ENCODE data around the gene TSPAN16. TPM values are rescaled to one million over a fixed set of nuclear protein-coding genes. Genes with fewer than 3 reads are reported as not detected.
A peak's percentile ranks its signal among the peaks of the same experiment; 100 is the strongest.
"Not testable (repeated sequence)": the region's sequence is repeated elsewhere in the genome, so short reads cannot be mapped to it uniquely, and the experiment has no call there.

TSPAN16 gene
- total RNA-seq, 3 donors from 2014 or later (not counting 1 experiment from before 2014, with no cell fraction given), result not detected

DNA sequence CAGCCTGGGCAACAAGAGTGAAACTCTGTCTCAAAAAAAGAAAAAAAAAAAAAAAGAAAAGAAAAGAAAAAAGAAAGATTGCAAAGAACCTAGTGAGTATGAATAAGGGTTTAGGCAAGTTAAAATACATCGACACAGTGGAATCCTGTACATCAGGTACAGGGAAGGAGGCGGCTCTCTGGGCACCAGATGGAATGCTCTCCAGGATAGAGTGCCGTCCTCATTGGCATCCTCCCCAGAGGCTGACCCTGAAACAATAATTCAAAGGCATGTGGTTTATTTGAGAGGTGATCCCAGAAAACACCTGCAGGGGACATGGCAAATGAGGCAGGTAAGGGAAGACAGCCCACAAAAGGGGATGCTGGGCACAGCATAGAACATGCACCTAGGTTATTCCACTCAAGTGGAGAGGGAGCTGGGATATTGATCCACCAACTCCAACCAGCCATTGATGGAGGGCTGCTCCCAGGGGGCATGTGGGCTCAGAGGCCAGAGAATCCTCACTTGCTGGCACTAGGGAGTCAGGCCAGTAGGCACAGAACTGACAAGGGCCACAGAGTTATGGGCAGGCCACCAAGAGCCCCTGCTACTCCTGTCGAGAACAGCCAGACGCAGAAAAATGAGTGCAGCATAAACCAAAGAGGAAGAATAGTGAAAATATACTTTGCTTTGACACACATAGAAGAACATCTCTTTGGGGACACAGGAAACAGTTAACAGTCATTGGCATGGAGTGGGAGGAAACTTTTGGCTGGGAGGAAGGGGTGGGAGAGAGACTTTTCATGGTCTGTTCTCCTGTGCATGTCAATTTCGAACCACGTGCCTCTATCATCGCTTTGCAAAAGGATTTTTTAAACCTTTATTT lies 4.2 kb downstream of the TSPAN16 start:
- Mint-ChIP-seq H3K27ac (no peak overlapping the region), H3K4me1 (no peaks in the 10 kb centered on the region), H3K27me3 (ENCODE audit: low read depth in 2 of 2) (peaks cover 5 to 6% of the 10 kb centered on the region in 2 donors), H3K4me3 (no peak overlapping the region), H3K9me3 (no peaks in the 10 kb centered on the region), H3K36me3 (no peaks in the 10 kb centered on the region)
- Histone ChIP-seq H3K27me3 (ENCODE audit: control insufficient read depth, insufficient read depth, low read length) (no peaks in the 10 kb centered on the region), H3K36me3 (ENCODE audit: control insufficient read depth, insufficient read depth, low read length) (no peaks in the 10 kb centered on the region), H3K4me1 (ENCODE audit: control insufficient read depth, insufficient read depth, low read length) (no peaks in the 10 kb centered on the region), H3K4me3 (ENCODE audit: low read length) (no peak overlapping the region), H3K27ac (ENCODE audit: low read length) (no peak overlapping the region), H3K9me3 (ENCODE audit: control insufficient read depth, insufficient read depth, low read length) (no peaks in the 10 kb centered on the region)
- ATAC-seq (no peak), DNase-seq (no peak)
- intact Hi-C loops (cut with micrococcal nuclease), result no loop called here
- TF ChIP-seq, protein P1, sequence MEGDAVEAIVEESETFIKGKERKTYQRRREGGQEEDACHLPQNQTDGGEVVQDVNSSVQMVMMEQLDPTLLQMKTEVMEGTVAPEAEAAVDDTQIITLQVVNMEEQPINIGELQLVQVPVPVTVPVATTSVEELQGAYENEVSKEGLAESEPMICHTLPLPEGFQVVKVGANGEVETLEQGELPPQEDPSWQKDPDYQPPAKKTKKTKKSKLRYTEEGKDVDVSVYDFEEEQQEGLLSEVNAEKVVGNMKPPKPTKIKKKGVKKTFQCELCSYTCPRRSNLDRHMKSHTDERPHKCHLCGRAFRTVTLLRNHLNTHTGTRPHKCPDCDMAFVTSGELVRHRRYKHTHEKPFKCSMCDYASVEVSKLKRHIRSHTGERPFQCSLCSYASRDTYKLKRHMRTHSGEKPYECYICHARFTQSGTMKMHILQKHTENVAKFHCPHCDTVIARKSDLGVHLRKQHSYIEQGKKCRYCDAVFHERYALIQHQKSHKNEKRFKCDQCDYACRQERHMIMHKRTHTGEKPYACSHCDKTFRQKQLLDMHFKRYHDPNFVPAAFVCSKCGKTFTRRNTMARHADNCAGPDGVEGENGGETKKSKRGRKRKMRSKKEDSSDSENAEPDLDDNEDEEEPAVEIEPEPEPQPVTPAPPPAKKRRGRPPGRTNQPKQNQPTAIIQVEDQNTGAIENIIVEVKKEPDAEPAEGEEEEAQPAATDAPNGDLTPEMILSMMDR (IDR thresholded peaks at IDR 0.05), result no peak
- 64% methylated on average over 8 of the region's 8 CpGs for WGBS (ENCODE audit: insufficient coverage)

GRCh38 chr19:11300811-11301120 lies 4.8 kb downstream of the TSPAN16 start:
- intact Hi-C loops (cut with micrococcal nuclease), result no loop called here
- 94% methylated on average over 8 of the region's 11 CpGs for WGBS (ENCODE audit: insufficient coverage)
- H3K27ac Mint-ChIP-seq, result no peak overlapping the region
- ATAC-seq (no peak), DNase-seq (no peak)
- no peak overlapping the region for H3K4me3 Mint-ChIP-seq
- no peaks in the 10 kb centered on the region for H3K9me3 Mint-ChIP-seq
- no peaks in the 10 kb centered on the region for H3K4me1 Mint-ChIP-seq
- H3K36me3 ChIP-seq (ENCODE audit: control insufficient read depth, insufficient read depth, low read length), result no peaks in the 10 kb centered on the region
- no peak overlapping the region for H3K27ac ChIP-seq (ENCODE audit: low read length)
- H3K36me3 Mint-ChIP-seq, result no peaks in the 10 kb centered on the region
- H3K27me3 ChIP-seq (ENCODE audit: control insufficient read depth, insufficient read depth, low read length), result no peaks in the 10 kb centered on the region
- H3K4me1 ChIP-seq (ENCODE audit: control insufficient read depth, insufficient read depth, low read length), result no peaks in the 10 kb centered on the region
- TF ChIP-seq, protein P1 (IDR thresholded peaks at IDR 0.05), result no peak
- H3K4me3 ChIP-seq (ENCODE audit: low read length), result no peak overlapping the region
- H3K9me3 ChIP-seq (ENCODE audit: control insufficient read depth, insufficient read depth, low read length), result no peaks in the 10 kb centered on the region
- H3K27me3 Mint-ChIP-seq (ENCODE audit: low read depth in 2 of 2), result peaks cover 5 to 6% of the 10 kb centered on the region in 2 donors

DNA sequence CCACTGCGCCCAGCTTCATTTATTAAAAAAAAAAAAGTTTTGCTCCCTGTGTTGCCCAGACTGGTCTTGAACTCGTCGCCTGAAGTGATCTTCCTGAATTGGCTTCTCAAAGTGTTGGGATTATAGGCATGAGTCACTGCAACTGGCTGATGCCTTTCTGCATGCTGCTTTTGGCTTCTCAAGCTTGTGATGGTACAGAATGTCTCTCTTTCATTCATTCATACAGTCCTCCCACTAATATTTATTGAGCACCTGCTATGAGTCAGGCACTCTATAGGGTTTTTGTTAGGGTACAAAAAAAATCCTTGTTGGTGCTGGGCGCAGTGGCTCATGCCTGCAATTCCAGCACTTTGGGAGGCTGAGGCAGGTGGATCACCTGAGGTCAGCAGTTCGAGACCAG lies 9.0 kb downstream of the TSPAN16 start:
- intact Hi-C loops (cut with micrococcal nuclease), result no loop called here
- H3K36me3 Mint-ChIP-seq, result no peaks in the 10 kb centered on the region
- no peak overlapping the region for H3K4me3 Mint-ChIP-seq
- no peak overlapping the region for H3K27ac Mint-ChIP-seq
- H3K27me3 ChIP-seq (ENCODE audit: control insufficient read depth, insufficient read depth, low read length), result no peaks in the 10 kb centered on the region
- whole genome bisulfite sequencing (ENCODE audit: insufficient coverage), result 93% methylated on average over 4 of the region's 5 CpGs
- no peaks in the 10 kb centered on the region for H3K9me3 Mint-ChIP-seq
- H3K27ac ChIP-seq (ENCODE audit: low read length), result no peak overlapping the region
- H3K4me3 ChIP-seq (ENCODE audit: low read length), result no peak overlapping the region
- H3K27me3 Mint-ChIP-seq (ENCODE audit: low read depth in 2 of 2), result peaks cover 5 to 6% of the 10 kb centered on the region in 2 donors
- TF ChIP-seq, protein P1 (IDR thresholded peaks at IDR 0.05), result no peak
- no peaks in the 10 kb centered on the region for H3K9me3 ChIP-seq (ENCODE audit: control insufficient read depth, insufficient read depth, low read length)
- no peaks in the 10 kb centered on the region for H3K36me3 ChIP-seq (ENCODE audit: control insufficient read depth, insufficient read depth, low read length)
- H3K4me1 ChIP-seq (ENCODE audit: control insufficient read depth, insufficient read depth, low read length), result no peaks in the 10 kb centered on the region
- no peaks in the 10 kb centered on the region for H3K4me1 Mint-ChIP-seq
- ATAC-seq (no peak), DNase-seq (no peak)

DNA sequence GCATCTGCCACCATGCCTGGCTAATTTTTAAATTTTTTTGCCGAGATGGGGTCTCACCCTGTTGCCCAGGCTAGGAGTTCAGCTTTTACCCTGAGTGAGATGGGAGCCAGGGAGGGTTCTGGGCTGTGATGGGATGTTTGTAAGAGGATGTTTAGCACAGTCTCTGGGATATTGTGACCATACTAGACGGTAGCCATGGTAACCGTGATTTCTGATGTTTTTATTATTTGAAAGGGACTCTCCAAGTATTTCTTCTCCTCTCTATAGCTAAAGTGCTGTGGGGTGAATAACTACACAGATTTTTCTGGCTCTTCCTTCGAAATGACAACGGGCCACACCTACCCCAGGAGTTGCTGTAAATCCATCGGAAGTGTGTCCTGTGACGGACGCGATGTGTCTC lies 10.4 kb downstream of the TSPAN16 start:
- H3K9me3 Mint-ChIP-seq, result no peaks in the 10 kb centered on the region
- WGBS (ENCODE audit: insufficient coverage), result 95% methylated on average over 7 of the region's 9 CpGs
- Histone ChIP-seq H3K27me3 (ENCODE audit: control insufficient read depth, insufficient read depth, low read length) (no peaks in the 10 kb centered on the region), H3K27ac (ENCODE audit: low read length) (no peak overlapping the region), H3K4me3 (ENCODE audit: low read length) (no peak overlapping the region), H3K36me3 (ENCODE audit: control insufficient read depth, insufficient read depth, low read length) (no peaks in the 10 kb centered on the region), H3K9me3 (ENCODE audit: control insufficient read depth, insufficient read depth, low read length) (no peaks in the 10 kb centered on the region), H3K4me1 (ENCODE audit: control insufficient read depth, insufficient read depth, low read length) (no peaks in the 10 kb centered on the region)
- ATAC-seq (no peak), DNase-seq (no peak)
- intact Hi-C loops (cut with micrococcal nuclease), result no loop called here
- TF ChIP-seq, protein P1 (IDR thresholded peaks at IDR 0.05), result no peak
- H3K4me3 Mint-ChIP-seq, result no peak overlapping the region
- H3K36me3 Mint-ChIP-seq, result no peaks in the 10 kb centered on the region
- peaks cover 0 to 3% of the 10 kb centered on the region in 2 donors for H3K27me3 Mint-ChIP-seq (ENCODE audit: low read depth in 2 of 2)
- no peak overlapping the region for H3K27ac Mint-ChIP-seq
- no peaks in the 10 kb centered on the region for H3K4me1 Mint-ChIP-seq

DNA sequence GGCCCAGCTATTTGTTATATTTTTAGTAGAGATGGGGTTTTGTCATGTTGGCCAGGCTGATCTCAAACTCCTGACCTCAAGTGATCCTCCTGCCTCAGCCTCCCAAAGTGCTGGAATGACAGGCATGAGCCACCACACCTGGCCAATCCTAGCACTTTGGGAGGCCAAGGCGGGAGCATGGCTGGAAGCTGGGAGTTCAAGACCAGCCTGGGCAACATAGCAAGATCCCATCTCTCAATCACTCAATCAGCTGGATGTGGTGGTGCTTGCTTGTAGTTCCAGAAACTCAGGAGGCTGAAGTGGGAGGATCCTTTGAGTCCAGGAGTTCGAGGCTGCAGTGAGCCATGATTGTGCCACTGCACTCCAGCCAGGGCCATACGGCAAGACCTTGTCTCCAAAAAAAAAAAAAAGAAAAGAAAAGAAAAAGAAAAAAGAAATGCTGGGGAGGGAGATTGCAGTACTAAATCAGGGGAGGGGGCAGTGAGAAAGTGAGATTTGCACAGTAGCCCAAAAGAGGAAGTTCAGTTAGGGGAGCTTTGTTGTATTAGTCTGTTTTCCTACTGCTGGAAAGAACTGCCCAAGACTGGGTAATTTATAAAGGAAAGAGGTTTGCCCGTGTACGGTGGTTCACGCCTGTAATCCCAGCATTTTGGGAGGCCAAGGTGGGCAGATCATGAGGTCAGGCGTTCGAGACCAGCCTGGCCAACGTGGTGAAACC lies 24.5 kb downstream of the TSPAN16 start:
- ATAC-seq, result not testable (repeated sequence)

More for the DNA sequence above, 24.5 kb downstream of the TSPAN16 start:
- H3K9me3 Mint-ChIP-seq; H3K4me3 ChIP-seq (ENCODE audit: low read length); H3K27me3 Mint-ChIP-seq (ENCODE audit: low read depth in 2 of 2); H3K9me3 ChIP-seq (ENCODE audit: control insufficient read depth, insufficient read depth, low read length); H3K27ac ChIP-seq (ENCODE audit: low read length); intact Hi-C loops (cut with micrococcal nuclease); DNase-seq; H3K36me3 Mint-ChIP-seq; H3K36me3 ChIP-seq (ENCODE audit: control insufficient read depth, insufficient read depth, low read length); H3K27me3 ChIP-seq (ENCODE audit: control insufficient read depth, insufficient read depth, low read length): not testable (repeated sequence)
- H3K4me1 ChIP-seq (ENCODE audit: control insufficient read depth, insufficient read depth, low read length), result peaks cover 28% of the 10 kb centered on the region
- H3K4me1 Mint-ChIP-seq, result peaks cover 41 to 47% of the 10 kb centered on the region in 2 donors
- H3K27ac Mint-ChIP-seq, result peak overlapping the region; percentile 19 to 35
- WGBS (ENCODE audit: insufficient coverage), result 41% methylated on average over 9 of the region's 9 CpGs
- H3K4me3 Mint-ChIP-seq, result peak overlapping the region; percentile 11

All from natural killer cell (primary cell).